HG03060 (cell line): ENCODE data around the gene LYSMD3.
A peak's percentile ranks its signal among the peaks of the same experiment; 100 is the strongest.
"Not testable (repeated sequence)": the region's sequence is repeated elsewhere in the genome, so short reads cannot be mapped to it uniquely, and the experiment has no call there.

ENCODE experiments used
- ATAC-seq: cut with Tn5 transposase; IDR thresholded peaks from one replicate; pipeline ENCODE4 v1.9.1; 2021; ENCODE audit warnings: low read depth, moderate number of reproducible peaks; ENCODE audit not compliant: unreplicated experiment

Gene LYSMD3

DNA sequence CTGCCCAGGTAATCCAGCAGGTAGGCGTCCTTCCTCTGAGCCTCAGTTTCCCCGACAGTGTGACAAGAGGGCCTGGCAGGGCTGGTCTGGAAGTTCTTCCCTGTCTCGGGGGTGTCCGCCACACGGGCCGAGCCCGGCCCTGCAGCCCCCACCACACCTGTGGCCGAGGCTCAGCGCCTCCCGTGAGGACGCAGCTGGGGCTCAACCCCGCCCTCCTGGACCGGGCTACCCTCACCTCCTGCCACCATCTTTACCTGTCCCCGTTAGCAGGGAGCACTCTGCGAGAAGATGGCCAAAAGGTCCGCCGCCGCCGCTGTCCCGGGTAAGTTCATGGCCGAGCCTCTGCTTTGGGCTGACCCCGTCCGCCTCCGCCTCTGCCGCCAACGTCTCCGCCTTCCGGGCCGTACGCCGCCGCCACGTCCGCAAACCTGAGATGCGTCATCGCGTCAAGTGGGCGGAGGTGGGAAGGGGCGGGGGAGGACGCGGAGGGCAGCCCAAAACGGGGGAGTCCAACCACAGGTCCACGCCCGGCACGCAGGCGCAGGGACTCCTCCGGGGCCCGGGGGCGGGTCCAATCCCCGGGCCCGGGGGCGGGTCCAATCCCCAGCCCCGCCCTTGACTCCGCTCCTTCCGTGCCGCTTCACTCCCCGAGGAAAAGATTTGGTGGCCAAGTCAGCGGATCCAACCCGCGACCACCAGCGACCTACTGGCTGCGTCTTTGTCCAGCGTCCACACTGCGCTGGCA lies at the start of gene LYSMD3:
Gene LYSMD3 (minus strand): TSS at position 391 of the 745 bp plus-strand sequence. CDS start 4,295 bp downstream, outside the sequence.
- peak; percentile 80 for ATAC-seq

DNA sequence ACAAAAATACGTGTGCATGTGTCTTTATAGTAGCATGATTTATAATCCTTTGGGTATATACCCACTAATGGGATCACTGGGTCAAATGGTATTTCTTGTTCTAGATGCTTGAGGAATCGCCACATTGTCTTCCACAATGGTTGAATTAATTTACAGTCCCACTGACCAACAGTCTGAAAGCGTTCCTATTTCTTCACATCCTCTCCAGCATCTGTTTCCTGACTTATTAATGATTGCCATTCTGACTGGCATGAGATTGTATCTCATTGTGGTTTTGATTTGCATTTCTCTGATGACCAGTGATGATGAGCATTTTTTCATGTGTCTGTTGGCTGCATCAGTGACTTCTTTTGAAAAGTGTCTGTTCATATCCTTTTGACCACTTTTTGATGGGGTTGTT lies 47.2 kb upstream of the LYSMD3 start:
- not testable (repeated sequence) for ATAC-seq

DNA sequence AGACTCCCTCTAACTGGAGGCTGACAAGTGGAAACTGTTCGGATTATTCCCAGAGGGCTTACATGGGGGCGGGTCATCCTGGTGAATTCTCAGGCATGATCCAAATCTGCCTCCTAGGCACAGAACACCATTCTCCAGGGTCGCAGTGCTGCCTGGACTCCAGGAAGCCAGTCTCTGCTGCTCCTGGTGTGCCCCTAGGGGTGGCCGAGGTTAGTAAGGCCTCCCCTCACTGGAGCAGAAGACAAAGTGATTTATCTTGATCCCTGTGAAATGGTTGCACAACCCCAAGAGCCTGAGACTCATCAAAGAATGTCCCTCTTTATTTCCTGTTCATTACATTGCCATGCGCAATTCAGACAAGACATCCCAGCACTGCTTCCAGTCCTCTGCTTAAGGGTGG lies 46.3 kb upstream of the LYSMD3 start:
- ATAC-seq: no peak

DNA sequence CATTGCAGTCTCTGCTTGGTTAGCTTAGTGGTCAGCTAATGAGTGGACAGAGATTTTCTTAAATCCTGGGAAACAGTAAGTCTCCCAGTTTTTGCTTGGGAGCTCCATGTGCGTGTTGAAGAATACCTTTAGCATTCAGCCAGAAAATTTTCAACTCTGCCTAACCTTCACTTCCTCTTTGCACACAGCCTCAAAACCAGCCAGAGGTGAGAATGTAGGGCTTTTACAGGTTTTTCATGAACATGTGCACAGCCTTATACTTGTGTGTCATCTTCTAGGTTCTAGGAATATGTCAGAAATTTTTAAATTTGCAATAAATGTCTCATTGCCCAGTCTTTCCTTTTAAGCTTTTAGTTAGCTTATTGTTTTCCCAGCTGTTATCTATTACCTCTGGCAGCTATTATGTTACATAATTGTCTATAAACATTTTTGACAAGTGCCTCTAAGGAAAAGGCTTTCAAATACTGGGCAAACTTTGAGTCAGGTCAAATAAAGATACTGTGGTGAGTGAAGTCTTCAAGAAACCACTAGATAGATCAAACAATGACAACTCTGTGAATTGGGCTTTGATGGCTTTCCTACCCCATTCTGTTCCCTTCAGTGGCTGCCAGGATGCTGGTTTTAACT lies 41.9 kb upstream of the LYSMD3 start:
- ATAC-seq: no peak

DNA sequence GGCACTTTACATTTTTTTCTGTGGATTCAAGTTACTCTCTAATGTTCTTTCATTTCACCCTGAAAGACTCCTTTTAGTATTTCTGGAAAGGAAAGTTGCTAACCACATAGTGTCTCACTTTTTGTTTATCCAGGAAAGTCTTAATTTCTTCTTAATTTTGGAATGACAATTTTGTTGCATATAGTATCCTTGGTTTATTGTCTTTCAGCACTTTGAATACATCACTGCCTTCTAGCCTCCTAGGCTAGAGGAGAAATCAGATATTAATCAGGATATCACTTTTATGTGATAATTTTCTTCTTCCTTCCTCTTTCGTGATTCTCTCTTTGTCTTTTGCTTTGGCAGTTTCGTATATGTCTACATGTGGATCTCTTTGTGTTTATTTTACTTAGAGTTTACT lies 40.6 kb upstream of the LYSMD3 start:
- ATAC-seq: no peak

DNA sequence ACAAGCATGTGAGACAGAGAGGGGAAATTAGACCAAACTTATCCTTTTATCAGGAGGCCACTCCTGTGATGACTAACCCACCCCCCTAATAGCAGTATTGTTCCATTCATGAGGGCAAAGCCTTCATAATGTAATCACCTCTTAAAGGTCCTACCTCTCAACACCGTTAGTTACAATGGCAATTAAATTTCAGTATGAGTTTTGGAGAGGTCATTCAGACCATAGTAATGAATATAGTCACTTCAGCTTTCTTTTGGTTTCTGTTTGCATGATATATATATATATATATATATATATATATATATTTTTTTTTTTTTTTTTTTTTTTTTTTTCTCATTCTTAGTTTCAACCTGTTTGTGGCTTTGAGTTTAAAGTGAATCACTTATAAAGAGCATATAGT lies 39.7 kb upstream of the LYSMD3 start:
- no peak for ATAC-seq

DNA sequence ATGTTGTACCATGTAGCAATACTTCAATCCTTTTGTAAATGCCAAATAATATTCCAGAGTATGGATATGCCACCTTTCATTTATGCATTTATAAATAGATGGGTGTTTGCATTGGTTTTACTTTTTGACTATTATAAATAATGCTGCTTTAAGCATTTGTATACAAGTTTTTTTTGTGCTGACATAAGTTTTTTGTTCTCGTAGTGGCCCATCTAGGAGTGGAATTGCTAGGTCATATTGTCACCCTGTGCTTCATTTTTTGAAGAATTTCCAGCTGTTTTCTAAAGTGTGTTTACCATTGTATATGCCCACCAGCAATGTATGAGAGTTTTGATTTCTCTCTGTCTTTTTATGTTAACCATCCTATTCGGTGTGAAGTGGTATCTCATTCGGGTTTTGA lies 36.1 kb upstream of the LYSMD3 start:
- ATAC-seq: no peak

DNA sequence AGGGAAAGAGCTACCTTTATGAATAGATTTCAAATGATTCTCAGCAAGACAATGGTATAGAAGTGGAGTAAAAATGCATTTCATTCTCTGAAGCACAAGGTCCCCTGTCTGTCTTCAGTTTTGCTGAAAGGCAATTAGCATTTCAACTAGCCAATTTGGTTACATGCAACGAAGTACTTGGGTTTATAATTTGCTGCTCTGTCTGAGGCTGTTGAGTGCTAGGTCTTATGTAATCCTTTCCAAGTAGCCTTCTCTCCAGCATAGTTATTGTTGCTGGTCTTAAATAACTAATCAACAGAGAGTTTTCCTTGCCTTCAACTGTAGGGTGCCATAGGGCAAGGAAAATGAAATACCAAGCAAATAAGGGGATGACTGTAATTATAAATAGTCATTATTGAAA lies 33.7 kb upstream of the LYSMD3 start:
- no peak for ATAC-seq

DNA sequence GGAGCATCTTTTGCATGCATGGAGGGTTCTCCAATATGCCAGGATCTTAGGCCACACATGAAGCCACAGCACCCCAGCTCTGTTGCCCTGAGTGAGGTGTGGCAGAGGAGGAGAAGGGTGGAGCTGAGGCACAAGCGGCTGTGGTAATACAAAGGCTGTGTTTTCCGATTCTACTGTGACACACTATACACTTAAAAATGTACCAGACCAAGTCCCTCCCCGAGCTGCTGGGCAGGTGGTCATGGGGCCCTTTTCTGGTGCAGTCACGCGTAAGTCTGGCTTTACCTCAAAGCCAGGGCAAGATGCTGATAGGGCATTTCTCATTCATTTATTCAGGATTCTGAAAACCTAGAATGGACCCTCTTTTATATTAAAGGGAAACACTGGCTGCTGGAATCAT lies 33.0 kb upstream of the LYSMD3 start:
- ATAC-seq: no peak

DNA sequence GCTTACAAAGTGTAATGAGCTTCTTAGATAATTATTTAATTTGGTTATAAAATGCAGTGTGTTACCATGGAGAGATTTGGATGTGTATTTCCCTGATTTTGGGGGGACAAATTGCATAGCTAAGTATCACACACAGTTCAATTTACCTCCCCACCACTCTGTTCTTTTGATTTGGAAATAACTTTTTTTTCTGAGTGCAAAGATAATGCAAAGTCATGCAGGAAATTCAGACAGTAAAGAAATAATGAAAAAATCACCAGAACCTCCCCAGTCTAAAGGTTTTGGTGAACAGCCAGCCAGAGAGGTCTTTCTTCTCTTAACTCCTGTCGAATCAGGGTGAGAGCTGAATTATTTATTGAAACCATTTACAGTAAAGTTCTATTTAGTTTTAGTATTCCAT lies 32.4 kb upstream of the LYSMD3 start:
- ATAC-seq: no peak

DNA sequence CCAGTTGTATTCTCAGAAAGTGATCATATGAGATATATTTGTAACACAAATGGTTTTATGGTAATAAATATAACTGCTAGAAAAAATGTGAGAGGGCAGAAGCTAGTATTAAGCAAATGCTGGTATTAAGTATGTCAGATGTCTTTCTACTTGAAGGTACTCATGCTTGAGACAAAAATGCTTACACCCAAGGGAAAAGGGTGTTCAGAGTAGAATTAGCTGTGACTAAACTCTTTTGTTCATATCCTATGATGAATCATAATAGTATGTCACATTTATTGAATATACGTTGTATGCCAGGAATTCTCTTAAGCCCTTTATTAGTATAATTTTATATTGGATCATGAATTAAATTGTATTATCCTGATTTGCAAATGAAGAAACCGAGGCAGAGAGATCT lies 31.4 kb upstream of the LYSMD3 start:
- ATAC-seq: no peak

DNA sequence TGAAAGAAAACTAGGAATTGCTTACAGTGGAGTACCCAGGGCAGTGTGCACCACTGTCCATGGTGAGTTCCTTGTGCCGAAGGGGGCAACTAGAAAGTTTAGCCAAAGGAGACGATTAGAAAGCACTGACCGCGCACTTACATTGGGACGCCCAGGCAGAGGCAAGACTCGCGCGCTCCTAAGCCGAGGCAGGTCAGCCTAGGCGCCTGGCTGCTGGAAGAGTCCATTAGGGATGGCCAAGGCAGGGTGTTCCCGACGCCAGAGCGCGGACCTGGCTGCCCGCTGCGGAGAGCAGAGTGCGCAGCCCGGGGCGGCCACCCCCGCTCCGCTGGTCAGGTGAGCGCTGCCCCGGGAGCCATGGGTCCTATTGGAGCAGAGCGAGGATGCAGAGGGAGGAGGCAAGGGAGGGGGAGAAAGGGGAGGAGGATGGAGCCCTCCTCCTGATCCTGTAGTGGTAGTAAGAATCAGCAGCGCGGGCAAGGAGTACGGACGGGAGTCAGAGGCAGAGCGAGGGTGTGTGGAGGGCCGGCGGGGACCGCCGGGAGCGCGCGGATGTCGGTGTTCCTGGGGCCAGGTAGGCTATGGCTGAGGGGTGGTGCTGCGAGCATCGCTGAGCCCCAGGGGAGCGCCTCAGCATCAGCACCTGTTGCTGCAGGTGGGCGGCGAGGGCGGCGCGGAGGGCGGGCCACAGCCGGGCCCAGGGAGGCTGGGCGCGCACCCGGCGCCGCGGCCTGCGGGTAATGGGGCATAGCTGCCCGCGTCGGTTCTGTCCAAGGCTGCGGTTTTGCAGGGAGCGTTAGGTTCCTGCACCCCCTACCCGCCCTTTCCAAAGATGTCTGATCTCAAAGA lies 29.2 kb upstream of the LYSMD3 start, which contains the start of gene ADGRV1:
Gene ADGRV1 (plus strand): TSS at position 454 of the 849 bp plus-strand sequence. CDS start 99 bp downstream, at position 553.
- ATAC-seq: no peak

DNA sequence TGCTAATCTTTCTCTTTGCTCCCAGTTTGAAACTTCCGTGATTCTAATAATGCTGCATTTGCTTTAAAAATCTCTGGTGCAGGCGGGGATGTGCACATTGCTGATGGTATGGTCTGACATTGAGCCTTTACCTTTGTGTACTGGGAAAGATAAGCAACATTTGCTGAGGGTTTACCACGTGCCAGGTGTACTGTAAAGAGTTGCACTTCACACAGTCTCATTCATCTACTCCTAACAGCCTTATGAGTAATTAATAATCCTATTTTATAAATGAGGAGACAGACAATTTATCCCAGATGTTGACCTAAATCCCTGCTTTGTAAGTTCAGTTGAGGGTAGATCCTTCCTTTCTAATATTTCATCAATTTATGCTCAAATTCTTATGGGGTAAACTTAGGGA lies 28.5 kb upstream of the LYSMD3 start:
- no peak for ATAC-seq

DNA sequence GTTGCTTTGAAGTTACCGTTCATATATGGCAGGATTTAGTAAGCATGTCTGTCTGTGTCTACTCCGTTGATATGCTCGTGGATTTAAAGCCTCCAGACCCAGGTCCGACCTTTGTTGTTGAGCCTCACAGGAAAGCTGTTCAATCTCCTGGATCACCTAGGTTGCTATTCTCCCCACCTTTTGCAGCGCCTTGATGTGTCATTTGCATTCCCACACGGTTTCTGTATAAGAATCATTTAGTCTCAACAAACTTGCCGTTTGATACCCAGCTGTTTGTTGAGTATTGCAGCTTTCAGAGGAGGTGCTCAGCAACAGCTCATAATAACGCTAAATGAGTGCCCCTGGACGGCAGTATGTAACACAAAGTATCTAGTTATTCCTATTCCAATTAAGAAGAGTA lies 28.0 kb upstream of the LYSMD3 start:
- ATAC-seq: no peak

DNA sequence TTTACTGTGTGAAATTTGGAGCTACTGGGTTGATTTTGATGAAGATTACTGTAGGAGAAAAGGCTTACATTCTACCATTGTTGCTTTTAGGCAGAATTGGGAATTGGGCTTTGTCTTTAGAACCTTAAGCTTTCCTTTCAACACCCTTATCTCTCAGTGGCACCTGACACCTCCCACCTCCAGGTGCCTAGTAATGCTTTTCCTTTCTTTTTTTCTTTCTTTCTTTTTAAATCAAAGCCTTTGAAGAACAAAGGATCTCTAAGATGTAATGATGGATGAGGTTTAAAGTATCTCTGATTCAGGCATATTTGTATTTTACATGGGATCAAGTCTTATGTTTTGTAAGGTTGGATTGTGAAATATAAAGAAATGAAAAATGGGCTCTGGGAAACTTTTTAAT lies 26.3 kb upstream of the LYSMD3 start:
- ATAC-seq: no peak

DNA sequence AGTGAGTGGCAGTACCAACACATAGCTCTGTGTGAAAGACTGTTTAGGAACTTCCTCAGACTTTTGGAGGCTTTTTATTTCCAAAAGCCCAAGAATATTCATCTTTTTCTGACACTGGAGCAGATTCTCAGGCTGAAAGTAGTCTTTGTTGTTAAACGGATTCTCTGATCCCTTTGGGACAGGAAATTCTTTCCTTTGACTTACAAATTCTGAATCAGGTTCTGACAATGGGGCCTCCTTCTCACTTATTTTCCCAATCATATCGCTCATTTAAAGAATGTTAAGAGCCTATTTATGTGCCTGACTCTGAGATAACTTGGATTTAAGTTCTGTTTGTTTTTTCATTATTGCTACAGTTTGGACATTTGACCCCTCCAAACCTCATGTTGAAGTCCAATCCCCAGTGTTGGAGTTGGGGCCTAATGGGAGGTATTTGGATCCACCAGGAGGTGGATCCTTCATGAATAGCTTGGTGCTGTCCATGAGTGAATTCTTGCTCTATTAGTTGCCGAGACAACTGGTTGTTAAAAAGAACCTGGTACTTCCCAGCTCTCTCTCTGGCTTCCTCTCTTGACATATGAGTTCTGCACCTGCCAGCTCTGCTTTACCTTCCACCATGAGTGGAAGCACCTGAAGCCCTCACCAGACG lies 25.1 kb upstream of the LYSMD3 start:
- ATAC-seq: no peak

DNA sequence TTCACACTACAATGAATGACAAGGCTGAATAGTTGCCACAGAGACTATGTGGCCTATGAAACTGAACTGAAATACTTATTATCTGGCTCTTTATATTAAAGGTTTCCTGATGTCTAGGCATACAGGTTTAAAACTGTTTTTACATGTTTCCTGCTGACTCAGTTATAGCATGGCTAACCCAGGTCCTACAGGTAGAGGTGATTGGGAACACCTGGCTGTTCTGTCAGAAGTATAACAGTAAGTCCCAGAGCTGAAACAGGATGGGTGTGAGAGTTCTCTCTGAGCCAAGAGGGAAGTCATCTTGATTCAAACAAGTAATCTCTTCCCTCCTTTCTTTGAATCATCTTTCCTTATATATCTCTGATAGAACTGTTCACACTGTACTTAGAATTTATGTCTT lies 24.3 kb upstream of the LYSMD3 start:
- ATAC-seq: no peak

DNA sequence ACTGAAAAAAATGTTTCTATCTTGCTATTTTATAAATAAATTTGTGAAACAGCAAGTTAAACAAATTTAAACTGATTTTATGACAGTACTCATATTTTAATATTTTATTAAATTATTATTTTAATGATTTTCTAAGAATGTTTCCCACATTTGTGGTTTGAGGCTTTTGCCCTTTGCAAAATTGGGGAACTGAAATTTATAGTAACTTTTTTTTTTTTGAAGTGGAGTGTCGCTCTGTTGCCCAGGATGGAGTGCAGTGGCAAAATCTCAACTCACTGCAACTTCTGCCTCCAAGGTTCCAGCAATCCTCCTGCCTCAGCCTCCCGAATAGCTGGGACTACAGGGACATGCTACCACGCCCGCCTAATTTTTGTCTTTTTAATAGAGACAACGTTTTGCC lies 22.0 kb upstream of the LYSMD3 start:
- ATAC-seq: no peak

DNA sequence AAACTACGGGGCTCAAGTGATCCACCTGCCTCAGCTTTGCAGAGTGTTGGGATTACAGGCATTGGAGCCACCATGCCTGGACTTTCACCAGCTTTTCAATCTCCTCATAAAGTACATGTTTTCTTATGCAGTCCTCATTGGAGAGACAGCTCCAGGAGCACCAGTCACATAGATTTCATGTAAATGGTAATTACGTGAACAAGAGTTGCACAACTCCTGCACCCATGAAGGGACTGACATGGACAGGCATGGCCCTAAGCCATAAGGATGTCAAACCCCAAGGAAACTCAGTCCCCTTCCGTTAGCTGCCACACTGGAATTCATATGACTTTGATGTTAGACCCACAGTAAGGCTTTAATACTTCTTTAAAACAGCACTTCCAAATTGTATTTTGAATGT lies 21.6 kb upstream of the LYSMD3 start:
- ATAC-seq: no peak

DNA sequence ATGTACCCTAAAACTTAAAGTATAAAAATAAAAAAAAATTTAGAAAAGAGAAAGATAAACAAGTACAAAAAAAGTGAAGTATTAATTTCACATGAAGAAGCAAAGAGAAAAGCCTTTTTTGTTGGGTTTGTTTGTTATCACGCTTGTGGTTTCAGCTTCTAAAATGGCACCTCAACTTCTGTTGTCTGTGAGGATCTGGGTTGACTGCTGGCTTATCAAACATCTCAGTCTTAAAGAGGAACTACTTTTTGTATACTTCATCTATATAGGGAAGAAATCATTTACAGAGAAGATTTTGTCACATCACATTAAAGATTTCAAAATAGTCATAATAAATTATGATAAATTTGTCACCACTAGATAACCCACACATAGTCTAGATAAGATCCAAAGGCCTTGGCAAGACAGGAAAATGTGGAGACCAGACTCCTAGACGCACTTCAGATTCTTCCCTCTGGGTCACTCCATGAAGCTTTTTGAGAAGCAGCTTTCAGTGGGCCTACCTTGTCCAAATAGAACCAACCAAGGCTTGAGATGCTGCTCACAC lies 20.4 kb upstream of the LYSMD3 start:
- ATAC-seq: no peak

DNA sequence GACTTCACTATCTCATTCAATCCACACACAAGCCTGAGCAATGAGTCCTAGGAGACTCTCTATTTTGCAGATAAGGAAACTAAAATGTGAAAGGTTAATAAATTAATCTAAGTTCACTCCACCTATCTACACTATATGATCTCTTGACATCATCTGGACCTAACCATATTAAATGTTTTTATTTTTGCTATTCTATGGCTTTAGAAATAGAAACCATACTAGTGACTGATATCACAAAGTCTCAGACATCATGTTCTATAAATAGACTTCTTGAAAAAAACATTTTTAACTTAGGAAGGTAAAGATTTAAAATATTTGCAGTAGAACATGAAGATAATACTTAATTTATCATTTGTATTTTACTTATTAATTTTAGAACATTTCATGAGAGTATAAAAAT lies 19.8 kb upstream of the LYSMD3 start:
- ATAC-seq: no peak
